ELF-1 (cell line): ENCODE measurements around the gene OTOP3.
"Not testable (repeated sequence)": the region's sequence is repeated elsewhere in the genome, so short reads cannot be mapped to it uniquely, and the experiment has no call there.

Experiments
- DNase-seq: peaks from one replicate; pipeline ENCODE4 v3.0.0-alpha.2; 2016; ENCODE audit warnings: low read depth, low spot score

The OTOP3 gene, protein sequence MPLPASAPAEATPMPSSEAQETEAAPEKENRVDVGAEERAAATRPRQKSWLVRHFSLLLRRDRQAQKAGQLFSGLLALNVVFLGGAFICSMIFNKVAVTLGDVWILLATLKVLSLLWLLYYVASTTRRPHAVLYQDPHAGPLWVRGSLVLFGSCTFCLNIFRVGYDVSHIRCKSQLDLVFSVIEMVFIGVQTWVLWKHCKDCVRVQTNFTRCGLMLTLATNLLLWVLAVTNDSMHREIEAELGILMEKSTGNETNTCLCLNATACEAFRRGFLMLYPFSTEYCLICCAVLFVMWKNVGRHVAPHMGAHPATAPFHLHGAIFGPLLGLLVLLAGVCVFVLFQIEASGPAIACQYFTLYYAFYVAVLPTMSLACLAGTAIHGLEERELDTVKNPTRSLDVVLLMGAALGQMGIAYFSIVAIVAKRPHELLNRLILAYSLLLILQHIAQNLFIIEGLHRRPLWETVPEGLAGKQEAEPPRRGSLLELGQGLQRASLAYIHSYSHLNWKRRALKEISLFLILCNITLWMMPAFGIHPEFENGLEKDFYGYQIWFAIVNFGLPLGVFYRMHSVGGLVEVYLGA

GRCh38 chr17:74935585-74936469 lies at the start of gene OTOP3:
Gene OTOP3 (plus strand): TSS chr17:74935898. CDS start chr17:74935922, 24 bp downstream.
- no peak for DNase-seq

DNA sequence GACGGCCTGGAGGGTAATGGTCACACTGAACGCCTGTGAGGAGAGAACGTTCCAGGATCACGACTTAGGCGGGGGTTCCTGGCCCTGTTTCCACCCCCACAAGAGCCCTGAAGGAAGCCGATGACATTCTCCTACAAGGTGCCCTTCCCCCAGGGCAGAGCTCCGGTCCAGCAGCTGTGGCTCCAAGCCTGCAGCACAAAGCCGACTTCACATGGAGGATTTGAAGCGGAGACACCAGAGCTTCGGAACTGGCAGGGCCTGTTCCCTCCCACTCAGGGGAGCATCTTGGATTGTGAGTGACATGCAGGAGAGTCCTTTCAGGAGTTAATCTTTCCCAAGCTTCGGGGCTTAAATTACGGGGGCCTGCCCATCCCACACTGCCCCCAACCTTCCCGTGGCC lies 47.2 kb upstream of the OTOP3 start:
- DNase-seq, result no peak

GRCh38 chr17:74890554-74890953 lies 45.1 kb upstream of the OTOP3 start:
- DNase-seq, result no peak

DNA sequence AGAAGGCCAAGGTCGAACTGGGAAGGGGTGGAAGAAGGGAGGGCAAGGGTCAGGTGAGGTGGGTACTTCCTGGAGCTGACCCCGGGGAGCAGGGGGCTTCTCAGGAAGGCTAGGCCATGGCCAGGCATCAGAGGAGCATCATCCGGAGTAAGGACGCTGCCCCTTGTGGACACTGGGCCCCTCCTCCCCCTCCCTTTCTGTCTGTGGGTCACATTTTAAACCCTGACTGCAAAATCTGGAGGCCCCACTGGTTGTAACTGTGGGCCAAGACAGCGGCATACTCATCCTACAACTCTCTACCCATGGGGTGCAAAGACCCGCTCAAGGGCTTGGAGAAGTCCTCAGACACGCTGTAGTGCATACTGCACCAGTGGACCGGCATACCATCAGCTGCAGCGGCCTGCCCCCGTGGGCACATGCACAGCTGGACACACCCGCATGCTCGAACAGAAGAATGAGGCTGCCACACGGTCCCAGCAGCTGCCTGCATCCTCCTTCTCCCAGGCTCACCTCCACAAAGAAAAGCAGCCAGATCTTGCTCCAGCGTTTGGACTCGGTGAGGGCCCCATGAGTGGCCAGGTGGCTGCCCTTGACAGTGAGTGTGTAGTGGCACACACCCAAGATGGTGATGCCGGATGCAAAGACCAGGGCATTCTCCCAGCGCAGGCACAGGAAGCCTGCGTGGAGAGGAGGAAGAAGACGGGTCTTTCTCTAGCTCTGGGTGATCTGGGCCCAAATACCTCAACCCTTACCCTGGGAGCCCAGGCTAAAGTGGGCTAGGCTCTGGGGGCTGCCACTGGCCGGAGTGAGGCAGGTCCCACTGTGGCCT lies 43.5 kb upstream of the OTOP3 start:
- no peak for DNase-seq

GRCh38 chr17:74892974-74893911 lies 42.5 kb upstream of the OTOP3 start, which contains the start of gene FADS6:
Gene FADS6 (minus strand): TSS chr17:74893633. CDS start chr17:74893595, 38 bp downstream.
- DNase-seq, result no peak

- no peak for DNase-seq
Measured at GRCh38 chr17:74893936-74894671, 41.6 kb upstream of the OTOP3 start.

GRCh38 chr17:74898376-74898946 lies 37.2 kb upstream of the OTOP3 start:
- DNase-seq, result no peak

DNA sequence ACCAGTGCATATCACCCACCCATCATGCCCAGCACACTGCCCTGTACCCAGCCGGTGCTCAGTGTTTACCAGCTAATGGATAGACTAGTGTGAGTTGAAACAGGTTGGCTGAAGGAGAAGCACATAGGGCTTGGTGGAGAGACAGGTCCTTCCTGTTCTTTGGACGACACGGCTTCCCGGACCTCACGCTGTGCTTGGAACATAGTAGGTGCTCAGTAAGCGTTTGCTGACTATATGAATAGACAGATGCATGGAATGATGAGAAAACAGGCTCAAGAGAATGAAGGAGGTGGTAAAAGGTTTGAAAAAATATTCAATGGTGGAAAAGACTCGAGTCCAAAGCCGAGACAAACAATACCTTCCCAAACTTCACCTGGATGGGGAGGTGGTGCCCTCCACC lies 35.5 kb upstream of the OTOP3 start:
- DNase-seq, result no peak

- DNase-seq, result no peak
Measured at GRCh38 chr17:74901353-74902135, 34.2 kb upstream of the OTOP3 start.

- no peak for DNase-seq
Measured at GRCh38 chr17:74903034-74903433, 32.7 kb upstream of the OTOP3 start.

GRCh38 chr17:74903671-74904070 lies 32.0 kb upstream of the OTOP3 start:
- DNase-seq, result no peak

- no peak for DNase-seq
Measured at GRCh38 chr17:74904687-74905409, 30.9 kb upstream of the OTOP3 start.

DNA sequence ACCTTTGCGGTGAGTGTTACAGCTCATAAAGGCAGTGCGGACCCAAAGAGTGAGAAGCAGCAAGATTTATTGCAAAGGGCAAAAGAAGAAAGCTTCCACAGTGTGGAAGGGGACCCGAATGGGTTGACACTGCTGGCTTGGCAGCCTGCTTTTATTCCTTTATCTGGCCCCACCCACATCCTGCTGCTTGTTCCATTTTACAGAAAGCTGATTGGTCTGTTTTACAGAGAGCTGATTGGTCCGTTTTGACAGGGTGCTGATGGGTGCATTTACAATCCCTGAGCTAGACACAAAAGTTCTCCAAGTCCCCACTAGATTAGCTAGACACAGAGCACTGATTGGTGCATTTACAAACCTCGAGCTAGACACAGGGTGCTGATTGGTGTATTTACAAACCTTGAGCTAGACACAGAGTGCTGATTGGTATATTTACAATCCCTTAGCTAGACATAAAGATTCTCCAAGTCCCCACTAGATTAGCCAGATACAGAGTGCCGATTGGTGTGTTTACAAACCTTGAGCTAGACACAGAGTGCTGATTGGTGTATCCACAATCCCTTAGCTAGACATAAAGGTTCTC lies 29.4 kb upstream of the OTOP3 start:
- DNase-seq, result not testable (repeated sequence)

DNA sequence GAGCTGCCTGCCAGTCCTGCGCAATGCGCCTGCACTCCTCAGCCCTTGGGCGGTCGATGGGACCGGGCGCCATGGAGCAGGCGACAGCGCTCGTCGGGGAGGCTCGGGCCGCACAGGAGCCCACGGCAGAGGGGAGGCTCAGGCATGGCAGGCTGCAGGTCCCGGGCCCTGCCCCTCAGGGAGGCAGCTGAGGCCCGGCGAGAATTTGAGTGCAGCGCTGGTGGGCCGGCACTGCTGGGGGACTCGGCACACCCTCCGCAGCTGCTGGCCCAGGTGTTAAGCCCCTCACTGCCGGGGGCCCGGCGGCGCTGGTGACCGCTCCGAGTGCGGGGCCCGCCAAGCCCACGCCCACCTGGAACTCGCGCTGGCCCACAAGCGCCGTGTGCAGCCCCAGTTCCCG lies 28.7 kb upstream of the OTOP3 start:
- no peak for DNase-seq

DNA sequence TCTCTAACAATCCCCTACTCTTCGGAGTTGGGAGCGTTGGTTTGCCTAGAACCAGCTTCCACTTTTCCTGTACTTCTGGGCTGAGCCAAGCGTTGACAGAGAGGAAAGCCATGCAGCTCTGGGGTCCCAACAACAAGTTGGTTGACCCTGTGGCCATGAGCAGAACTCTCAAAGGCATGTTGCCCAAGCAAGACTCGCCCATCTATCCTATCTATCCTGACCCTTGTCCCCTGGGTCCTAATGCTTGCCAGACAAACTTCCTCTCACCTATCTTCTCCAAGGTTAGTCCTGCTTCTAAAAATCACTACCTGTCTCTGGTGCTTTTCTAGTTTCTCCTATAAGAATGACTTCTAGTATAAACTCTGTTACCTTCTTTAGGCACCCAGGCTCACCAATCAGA lies 26.6 kb upstream of the OTOP3 start:
- not testable (repeated sequence) for DNase-seq

- not testable (repeated sequence) for DNase-seq
Measured at GRCh38 chr17:74911423-74911822, 24.3 kb upstream of the OTOP3 start.

DNA sequence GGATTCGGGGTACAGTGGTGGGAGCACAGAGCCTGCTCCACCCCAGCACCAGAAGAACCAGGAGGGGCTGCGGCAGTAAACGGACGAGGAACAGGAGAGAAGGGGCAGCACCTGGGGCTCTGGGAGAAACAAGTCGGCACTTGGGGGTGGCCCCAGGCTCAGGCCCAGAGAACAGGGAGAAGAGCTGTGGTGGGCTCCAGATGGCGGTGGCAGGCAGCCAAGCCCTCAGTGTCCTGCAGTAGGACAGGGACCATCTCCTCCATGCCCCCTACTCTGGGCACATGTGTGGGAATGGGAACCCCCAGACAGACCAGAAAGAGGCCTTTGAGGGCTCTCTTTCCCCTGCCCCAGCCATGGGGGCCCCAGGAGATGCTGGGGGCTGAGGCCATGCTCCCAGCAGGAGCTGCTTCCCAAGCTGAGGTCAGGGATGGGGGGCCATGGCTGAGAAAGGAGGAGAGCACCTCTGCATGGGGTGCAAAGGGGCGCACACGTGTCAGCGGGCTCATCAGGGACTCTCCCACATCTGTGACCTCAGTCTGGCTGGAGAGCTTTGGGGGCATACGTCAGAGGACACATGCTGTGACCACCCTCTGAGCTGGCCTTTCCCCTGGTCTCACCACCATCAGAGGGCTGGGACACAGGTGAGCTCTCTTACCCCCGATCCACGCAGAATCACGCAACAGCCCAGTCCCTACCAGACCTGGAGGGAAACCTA lies 19.4 kb upstream of the OTOP3 start:
- no peak for DNase-seq
